ENCODE data around the gene FHIT. TPM values are rescaled to one million over a fixed set of nuclear protein-coding genes. Genes with fewer than 3 reads are reported as not detected.

Gene FHIT
- total and polyA plus RNA-seq, 2 of the 4 experiments (the other 2 are of a cell fraction) = 0.07 TPM; not detected in 1

DNA sequence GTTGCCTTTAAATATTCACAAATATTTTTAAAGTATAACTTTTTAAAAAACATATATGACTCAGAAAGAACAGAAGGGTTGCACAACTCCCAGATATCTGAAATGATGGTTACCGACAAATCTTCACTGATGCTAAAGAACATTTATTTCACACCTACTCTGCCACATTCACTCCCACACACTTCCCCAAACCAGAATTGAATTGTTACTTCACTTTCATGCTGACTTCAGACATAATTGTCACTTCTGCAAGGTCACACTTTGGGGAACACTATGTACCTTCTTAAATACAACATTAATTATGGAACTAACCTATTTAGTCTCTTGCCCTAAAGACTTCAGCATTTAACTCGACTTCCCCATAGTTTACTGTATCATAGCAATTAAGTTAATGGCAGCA is 795.1 kb downstream of the FHIT start:
- no peak overlapping the region for H2AFZ ChIP-seq (replicated peaks; ENCODE audit: low read length, poor library complexity)
- no peaks in the 10 kb centered on the region for H4K20me1 ChIP-seq (ENCODE audit: insufficient read depth, low read length)
- no peak overlapping the region for H3K4ac ChIP-seq (ENCODE audit: low read depth, low read length)
- H3K9ac ChIP-seq (ENCODE audit: low read depth, low read length) = no peak overlapping the region
- intact Hi-C loops (cut with micrococcal nuclease) = no loop called here
- H3K56ac ChIP-seq (ENCODE audit: extremely low read depth, insufficient read depth, low read length) = no peak overlapping the region
- no peak overlapping the region for H3K23ac ChIP-seq (ENCODE audit: low read depth, low read length)
- H2BK120ac ChIP-seq (ENCODE audit: low read depth, low read length) = no peak overlapping the region
- no peaks in the 10 kb centered on the region for H3K36me3 ChIP-seq (ENCODE audit: control insufficient read depth, insufficient read depth, low read length)
- DNase-seq (no peak), ATAC-seq (ENCODE audit: low read depth) (no peak)
- H3K4me2 ChIP-seq (ENCODE audit: low read depth, low read length) = no peak overlapping the region
- H3K18ac ChIP-seq (ENCODE audit: low read depth, low read length) = no peak overlapping the region
- no peak overlapping the region for H2BK15ac ChIP-seq (ENCODE audit: low read depth, low read length)
- H3K79me1 ChIP-seq (ENCODE audit: low read depth in 1 of 2, low read length in 2 of 2) = no peaks in the 10 kb centered on the region
- no peak overlapping the region for H3K14ac ChIP-seq (replicated peaks; ENCODE audit: low read depth, low read length)
- in situ Hi-C loops (cut with MboI; ENCODE audit: low sequenced_read_pairs) = no loop called here
- H2BK5ac ChIP-seq (ENCODE audit: low read depth, low read length, poor library complexity, severe bottlenecking) = no peak overlapping the region
- H3K4me1 ChIP-seq (ENCODE audit: control insufficient read depth, insufficient read depth, low read length) = no peaks in the 10 kb centered on the region
- H3K9me1 ChIP-seq (ENCODE audit: insufficient read depth, low read length) = no peaks in the 10 kb centered on the region
- POLR2A ChIA-PET (ENCODE audit: unreplicated experiment) = no interaction called here
- no peak overlapping the region for H3K27ac ChIP-seq (ENCODE audit: insufficient read depth, low read length)
- WGBS, 2 experiments (ENCODE audit: extremely low coverage in 2 of 2, insufficient read length in 1 of 2) = no CpG with 5 or more reads among the region's 2 CpGs
- no peak overlapping the region for H4K91ac ChIP-seq (ENCODE audit: insufficient read depth, low read depth, low read length)
- no peak overlapping the region for H2BK20ac ChIP-seq (ENCODE audit: low read depth, low read length)
- BruUV-seq (replicated peaks) = no TSS peak
- no peak overlapping the region for H2AK5ac ChIP-seq (ENCODE audit: low read depth, low read length)
- CTCF ChIA-PET = no interaction called here
- no peak overlapping the region for H4K5ac ChIP-seq (ENCODE audit: low read depth, low read length)
- H2AK9ac ChIP-seq (replicated peaks; ENCODE audit: low read depth, low read length, poor library complexity) = no peak overlapping the region
- no peak overlapping the region for H3K4me3 ChIP-seq (ENCODE audit: insufficient read depth, low read depth, low read length)
- no peak overlapping the region for H4K8ac ChIP-seq (ENCODE audit: low read depth in 2 of 2, low read length in 2 of 2)
- no peaks in the 10 kb centered on the region for H3K27me3 ChIP-seq (ENCODE audit: control insufficient read depth, insufficient read depth, low read length)
- no peaks in the 10 kb centered on the region for H3K9me3 ChIP-seq (ENCODE audit: control insufficient read depth, insufficient read depth, low read length)
- dilution Hi-C loops (cut with HindIII; ENCODE audit: low sequenced_read_pairs, unreplicated experiment) = no loop called here
- TF ChIP-seq FOS (IDR thresholded peaks at IDR 0.05; ENCODE audit: low read depth, low read length) (no peak), RFX5 (IDR thresholded peaks at IDR 0.05; ENCODE audit: low read depth, low read length) (no peak), NFE2L2 (IDR thresholded peaks at IDR 0.05; ENCODE audit: low read depth, low read length) (no peak), CHD1 (IDR thresholded peaks at IDR 0.05; ENCODE audit: low read depth, low read length) (no peak), RCOR1 (IDR thresholded peaks at IDR 0.05; ENCODE audit: insufficient replicate concordance, low read length) (no peak), MAFK (IDR thresholded peaks at IDR 0.05; ENCODE audit: low read depth, low read length) (no peak), SMC3 (IDR thresholded peaks at IDR 0.05; ENCODE audit: low read depth, low read length) (no peak), RAD21 (IDR thresholded peaks at IDR 0.05; ENCODE audit: low read length) (no peak), CEBPB (IDR thresholded peaks at IDR 0.05; ENCODE audit: low read depth, low read length) (no peak), MAZ (IDR thresholded peaks at IDR 0.05; ENCODE audit: borderline replicate concordance, low read depth, low read length) (no peak), POLR2A (IDR thresholded peaks at IDR 0.05; ENCODE audit: low read depth, low read length) (no peak), BHLHE40 (IDR thresholded peaks at IDR 0.05; ENCODE audit: low read depth, low read length) (no peak), MXI1 (IDR thresholded peaks at IDR 0.05; ENCODE audit: borderline replicate concordance, low read depth, low read length) (no peak), USF2 (IDR thresholded peaks at IDR 0.05; ENCODE audit: low read depth, low read length) (no peak)
- TF ChIP-seq, protein P1, sequence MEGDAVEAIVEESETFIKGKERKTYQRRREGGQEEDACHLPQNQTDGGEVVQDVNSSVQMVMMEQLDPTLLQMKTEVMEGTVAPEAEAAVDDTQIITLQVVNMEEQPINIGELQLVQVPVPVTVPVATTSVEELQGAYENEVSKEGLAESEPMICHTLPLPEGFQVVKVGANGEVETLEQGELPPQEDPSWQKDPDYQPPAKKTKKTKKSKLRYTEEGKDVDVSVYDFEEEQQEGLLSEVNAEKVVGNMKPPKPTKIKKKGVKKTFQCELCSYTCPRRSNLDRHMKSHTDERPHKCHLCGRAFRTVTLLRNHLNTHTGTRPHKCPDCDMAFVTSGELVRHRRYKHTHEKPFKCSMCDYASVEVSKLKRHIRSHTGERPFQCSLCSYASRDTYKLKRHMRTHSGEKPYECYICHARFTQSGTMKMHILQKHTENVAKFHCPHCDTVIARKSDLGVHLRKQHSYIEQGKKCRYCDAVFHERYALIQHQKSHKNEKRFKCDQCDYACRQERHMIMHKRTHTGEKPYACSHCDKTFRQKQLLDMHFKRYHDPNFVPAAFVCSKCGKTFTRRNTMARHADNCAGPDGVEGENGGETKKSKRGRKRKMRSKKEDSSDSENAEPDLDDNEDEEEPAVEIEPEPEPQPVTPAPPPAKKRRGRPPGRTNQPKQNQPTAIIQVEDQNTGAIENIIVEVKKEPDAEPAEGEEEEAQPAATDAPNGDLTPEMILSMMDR (conservative IDR thresholded peaks at IDR 0.05; ENCODE audit: low read depth, low read length) = no peak
